ENCODE measurements around the gene CIT.

- TF ChIP-seq CTCF (conservative IDR thresholded peaks at IDR 0.05; ENCODE audit: low read length): no peak
- no peak for TF ChIP-seq EZH2phosphoT487 (IDR thresholded peaks at IDR 0.05; ENCODE audit: borderline replicate concordance)
These were observed 55.1 kb downstream of the CIT start for GRCh38 chr12:119822046-119822445.
